NOMO-1 treated with DMSO at 0.1 percent for 48 hours (cell line): ENCODE measurements around the gene CYS1.
"Not testable (repeated sequence)": the region's sequence is repeated elsewhere in the genome, so short reads cannot be mapped to it uniquely, and the experiment has no call there.

Experiments
- DNase-seq: peaks from one replicate; lab custom pipeline; 2025; ENCODE audit not compliant: unreplicated experiment; lab: John Stamatoyannopoulos, UW

CYS1 gene

GRCh38 chr2:10079870-10080535 lies at the start of gene CYS1:
Gene CYS1, minus strand, starts transcription at chr2:10080411. Its CDS starts 188 bp downstream, at chr2:10080223.
- no peak for DNase-seq

- DNase-seq: no peak
Observed at GRCh38 chr2:10129490-10129889, 49.3 kb upstream of the CYS1 start.

- DNase-seq: no peak
Observed at GRCh38 chr2:10128420-10128819, 48.2 kb upstream of the CYS1 start.

DNA sequence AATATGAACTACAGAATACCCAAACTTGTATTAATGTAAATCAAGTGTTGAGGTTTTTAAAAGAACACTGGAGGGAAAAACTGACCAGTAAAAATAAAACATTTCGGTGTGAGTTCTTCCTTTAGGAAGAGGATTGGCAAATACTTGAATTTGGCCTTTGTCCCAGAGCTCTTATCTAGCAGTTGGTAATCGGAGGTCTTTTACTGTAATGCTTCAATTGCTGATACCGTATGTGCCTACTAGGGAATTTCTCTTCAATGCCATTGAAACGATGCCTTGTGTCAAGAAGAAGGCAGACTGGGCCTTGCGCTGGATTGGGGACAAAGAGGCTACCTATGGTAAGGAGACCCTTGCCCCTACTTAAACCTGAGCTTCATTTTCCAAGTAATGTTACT lies 46.4 kb upstream of the CYS1 start:
- no peak for DNase-seq

GRCh38 chr2:10125842-10126631 lies 45.8 kb upstream of the CYS1 start:
- no peak for DNase-seq

DNA sequence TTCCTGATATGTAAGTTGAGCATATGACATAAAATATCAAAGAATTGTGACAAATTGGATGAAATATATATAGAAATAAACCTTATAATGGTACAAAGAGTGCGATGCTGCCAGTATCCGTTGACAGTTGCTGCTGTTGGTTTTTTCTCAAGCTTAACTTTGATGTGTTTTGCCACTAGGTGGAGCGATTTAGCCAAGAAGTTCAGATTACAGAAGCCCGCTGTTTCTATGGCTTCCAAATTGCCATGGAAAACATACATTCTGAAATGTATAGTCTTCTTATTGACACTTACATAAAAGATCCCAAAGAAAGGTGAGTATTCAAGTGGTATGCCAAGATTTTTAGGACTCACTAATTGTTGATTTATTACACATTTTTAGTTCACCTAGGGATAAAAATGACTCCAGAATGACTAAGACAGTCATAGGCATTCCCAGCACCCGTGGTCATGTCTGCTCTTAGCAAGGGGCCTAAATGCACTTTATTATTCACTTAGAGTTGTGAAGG lies 44.4 kb upstream of the CYS1 start:
- peak; percentile 83 for DNase-seq

- DNase-seq: no peak
Observed at GRCh38 chr2:10123281-10123680, 43.1 kb upstream of the CYS1 start.

GRCh38 chr2:10122500-10123280 lies 42.5 kb upstream of the CYS1 start, which contains the start of gene RRM2:
Gene RRM2, plus strand, starts transcription at chr2:10122739. Its CDS starts 60 bp downstream, at chr2:10122799.
- DNase-seq: peak; percentile 96

- peak; percentile 14 for DNase-seq
Observed at GRCh38 chr2:10120877-10121574, 40.8 kb upstream of the CYS1 start.

- DNase-seq: peak; percentile 94
Observed at GRCh38 chr2:10120158-10120876, 40.1 kb upstream of the CYS1 start.

- no peak for DNase-seq
Observed at GRCh38 chr2:10119601-10120157, 39.5 kb upstream of the CYS1 start.

DNA sequence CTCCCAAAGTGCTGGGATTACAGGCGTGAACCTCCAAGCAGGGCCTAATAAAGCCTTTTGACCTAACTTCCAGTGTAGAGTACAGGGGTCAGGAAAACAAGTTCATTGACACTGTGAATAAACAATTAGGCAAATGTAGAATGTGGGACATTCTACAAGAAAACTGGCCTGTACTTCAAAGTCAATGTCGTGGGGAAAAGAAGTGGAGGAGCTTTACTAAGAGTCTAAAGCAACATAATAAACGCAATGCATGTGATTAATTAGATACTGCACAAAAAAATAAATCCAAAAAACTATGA lies 38.8 kb upstream of the CYS1 start:
- no peak for DNase-seq

DNA sequence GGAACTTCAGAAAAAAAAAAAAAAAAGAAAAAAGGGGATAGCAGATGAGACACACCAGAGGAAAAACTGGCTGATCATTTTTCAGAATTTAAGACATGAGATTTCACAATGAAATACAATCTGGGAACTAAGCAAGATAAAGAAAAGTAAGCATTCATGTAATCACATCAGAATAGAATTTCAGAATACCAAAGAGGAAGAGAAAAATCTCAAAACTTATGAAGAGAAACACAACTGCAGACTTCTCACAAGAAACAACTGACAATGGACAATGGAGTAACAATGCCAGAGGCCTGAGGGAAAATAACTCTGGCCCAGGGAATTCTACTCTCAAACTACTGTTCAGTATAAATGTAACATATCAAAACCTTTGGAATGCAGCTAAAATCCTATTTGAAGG lies 29.1 kb upstream of the CYS1 start:
- no peak for DNase-seq

GRCh38 chr2:10104906-10105305 lies 24.7 kb upstream of the CYS1 start:
- DNase-seq: not testable (repeated sequence)

- DNase-seq: no peak
Observed at GRCh38 chr2:10103179-10103578, 23.0 kb upstream of the CYS1 start.

GRCh38 chr2:10101491-10101890 lies 21.3 kb upstream of the CYS1 start:
- no peak for DNase-seq

GRCh38 chr2:10097352-10098148 lies 17.3 kb upstream of the CYS1 start:
- DNase-seq: peak; percentile 25

GRCh38 chr2:10096641-10097040 lies 16.4 kb upstream of the CYS1 start:
- no peak for DNase-seq

DNA sequence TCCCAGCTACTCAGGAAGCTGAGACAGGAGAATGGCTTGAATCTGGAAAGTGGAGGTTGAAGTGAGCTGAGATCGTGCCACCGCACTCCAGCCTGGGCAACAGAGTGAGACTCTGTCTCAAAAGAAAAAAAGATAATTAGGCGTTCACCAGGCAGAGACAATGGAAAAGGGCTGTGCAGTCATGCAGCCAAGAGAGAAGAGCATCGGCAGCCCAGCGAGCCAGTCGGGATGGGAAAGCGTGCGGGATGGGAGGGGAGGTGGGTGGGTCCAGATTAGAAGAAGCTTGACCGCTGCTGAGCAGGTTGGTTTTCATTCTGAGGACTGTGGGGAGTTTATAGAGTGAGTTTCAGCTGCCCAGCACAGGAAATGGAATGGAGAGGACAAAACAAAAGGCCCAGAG lies 15.0 kb upstream of the CYS1 start:
- no peak for DNase-seq
